Lung microvascular endothelial cell (primary cell): Measurements from ENCODE around the gene HUS1B. TPM values are rescaled to one million over a fixed set of nuclear protein-coding genes. Genes with fewer than 3 reads are reported as not detected.
"Not testable (repeated sequence)": the region's sequence is repeated elsewhere in the genome, so short reads cannot be mapped to it uniquely, and the experiment has no call there.

ENCODE experiments used
- DNase-seq, 2 donors: peaks; one replicate each; pipeline versions ENCODE4 v3.0.0 to v3.0.0-alpha.2; 2010; ENCODE audit warnings: low read depth in 2 of 2
- total RNA-seq: library from RNA; depleted of rRNA; stranded (reverse); fragments of >200 nt; gene quantifications from 2 replicates; pipeline ENCODE4 v1.2.1, GENCODE V29; 2014

Gene HUS1B
- total RNA-seq, 1 donor from 2014 or later = 0.79 TPM

DNA sequence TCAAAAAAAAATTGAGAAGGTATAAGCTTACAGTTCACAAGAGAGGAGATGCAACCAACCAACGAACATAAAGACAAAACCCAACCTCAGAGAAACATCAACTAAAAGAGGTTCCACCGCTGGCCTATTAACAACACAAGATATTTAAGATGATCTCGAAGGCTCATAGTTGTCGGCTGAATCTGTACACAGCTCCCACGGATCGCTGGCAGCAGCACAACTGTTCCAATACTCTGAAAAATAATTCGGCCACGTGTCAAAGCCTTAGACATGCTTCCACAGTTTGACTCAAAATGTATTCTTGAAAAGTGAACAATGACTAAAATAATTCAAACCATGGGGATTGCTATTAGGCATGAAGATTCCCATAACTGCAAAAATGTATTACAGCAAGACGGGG lies 22.4 kb upstream of the HUS1B start:
- DNase-seq = no peak

DNA sequence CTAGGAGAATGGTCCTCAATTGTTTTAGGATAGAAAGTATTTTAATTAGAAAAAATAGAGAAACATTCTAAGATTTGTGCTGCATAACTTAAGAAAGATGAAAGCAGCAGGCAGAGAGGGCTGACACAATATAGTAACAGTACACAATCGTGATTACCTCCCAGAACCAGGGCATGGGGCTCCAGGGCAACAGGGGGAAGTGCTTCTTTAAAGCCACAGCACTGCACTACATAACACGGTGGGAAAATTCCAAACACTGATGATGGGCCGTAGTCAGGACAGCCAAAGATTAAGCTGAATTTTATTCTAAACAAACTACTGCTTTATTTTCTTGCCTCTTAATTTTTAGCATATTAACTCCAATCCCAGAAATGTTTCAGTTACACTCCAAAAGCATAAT lies 21.6 kb upstream of the HUS1B start:
- DNase-seq = no peak

DNA sequence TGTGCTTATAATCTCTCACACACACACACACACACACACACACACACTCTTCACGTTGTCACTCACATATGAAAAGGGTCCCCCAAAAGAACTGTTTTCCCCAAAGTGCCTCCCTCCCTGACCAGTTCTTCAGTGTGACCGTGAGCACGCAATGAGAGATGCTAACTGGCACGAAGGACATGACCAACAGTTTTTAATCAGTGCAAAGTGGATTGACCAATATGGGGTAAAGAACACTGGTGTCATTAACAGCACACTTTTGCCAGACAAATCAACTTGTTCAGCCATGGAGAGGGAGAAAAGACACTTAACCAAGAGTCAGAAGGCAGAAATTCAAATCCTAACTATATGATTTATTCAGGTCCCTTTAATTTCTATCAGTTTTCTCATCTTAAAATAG lies 21.0 kb upstream of the HUS1B start:
- no peak for DNase-seq

DNA sequence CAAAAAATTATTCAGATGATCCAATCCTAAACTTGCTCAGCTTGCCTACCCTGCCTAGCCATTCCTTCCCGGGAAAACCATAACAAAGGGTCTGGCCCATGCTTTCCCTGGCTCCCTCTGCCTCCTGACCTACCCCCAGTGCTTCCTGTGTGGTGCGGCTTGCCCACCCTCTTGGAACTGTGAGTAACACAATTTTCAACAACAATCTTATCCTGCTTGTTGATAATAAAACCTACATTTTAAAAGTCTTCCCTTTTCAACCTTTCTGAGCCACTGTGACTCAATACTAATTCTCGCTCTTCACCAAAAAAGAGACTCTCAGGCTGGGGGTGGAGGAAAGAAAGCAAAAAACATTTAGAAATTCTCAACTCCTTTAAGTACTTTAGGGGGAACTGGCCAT lies 18.1 kb upstream of the HUS1B start:
- DNase-seq = peak in 1 of 2 donors; percentile 15

DNA sequence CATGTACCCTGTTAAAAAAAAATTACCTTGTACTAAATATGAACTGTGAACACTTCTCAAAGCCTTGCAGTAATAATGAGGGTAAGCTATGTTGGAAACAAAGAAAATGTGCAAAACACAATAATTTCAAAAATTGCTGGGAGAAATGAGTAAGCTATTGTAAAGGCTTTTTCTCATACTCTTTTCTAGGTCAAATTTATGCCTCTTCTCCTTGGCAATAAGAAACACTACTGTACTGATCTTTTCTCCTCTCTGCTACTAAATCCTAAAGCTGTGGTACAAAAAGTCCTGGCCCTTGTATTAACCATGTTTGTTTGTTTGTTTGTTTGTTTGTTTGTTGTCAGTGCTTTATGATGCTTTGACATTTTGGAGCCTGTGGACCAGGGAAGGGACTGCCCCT lies 17.5 kb upstream of the HUS1B start:
- DNase-seq = no peak

DNA sequence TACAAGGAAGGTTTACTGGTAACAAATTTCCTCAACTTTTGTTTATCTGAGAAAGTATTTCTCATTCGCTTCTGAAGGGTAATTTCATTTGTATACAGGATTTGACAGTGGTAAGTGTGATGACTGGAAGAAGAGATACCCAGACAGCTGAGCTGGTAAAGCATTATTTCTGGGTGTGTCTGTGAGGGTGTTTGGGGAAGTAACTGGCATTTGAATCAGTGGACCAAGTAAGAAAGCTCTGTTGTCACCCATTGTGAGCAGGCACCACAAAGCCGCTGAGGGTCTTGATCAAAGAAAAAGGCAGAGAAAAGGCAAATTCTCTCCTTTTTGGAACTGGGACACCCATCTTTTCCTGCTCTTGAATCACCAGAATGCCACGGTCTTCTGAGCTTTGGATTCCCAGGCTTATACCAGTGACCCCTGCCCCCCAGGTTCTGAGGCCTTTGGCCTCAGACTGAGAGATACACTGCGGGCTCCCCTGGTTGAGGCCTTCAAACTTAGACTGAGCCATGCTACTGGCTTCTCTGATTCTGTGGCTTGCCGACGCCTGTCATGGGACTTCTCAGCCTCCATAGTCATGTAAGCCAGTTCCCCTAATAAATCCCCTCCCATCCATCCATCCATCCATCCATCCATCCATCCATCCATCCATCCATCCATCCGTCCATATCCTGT lies 10.5 kb upstream of the HUS1B start:
- DNase-seq = no peak

DNA sequence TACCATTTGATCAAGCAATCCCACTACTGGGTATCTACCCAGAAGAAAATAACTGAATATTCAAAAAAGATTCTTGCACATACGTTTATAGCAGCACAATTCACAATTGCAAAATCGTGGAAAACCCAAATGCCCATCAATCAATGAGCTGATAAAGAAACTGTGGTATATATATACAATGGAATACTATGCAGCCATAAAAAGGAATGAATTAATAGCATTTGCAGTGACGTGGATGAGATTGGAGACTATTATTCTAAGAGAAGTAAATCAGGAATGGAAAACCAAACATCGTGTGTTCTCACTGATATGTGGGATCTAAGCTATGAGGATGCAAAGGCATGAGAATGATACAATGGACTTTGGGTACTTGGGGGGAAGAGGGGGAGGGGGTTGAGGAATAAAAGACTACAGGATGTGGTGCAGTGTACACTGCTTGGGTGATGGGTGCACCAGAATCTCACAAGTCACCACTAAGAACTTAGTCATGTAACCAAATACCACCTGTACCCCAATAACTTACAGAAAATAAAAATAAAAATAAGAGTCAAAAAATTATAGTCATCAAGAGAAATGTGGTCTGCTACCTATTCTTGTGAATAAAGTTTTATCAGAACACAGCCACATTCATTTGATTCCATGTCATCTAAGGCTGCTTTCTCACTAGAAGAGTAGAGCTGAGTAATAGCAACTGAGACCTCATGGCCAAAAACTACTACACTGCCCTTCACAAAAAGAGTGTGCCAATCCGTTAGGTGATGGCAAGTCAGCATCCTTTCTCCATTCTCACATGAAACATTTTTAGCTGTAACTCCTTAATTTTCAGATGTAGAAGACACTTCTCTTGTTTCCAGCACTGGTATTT lies 8.7 kb upstream of the HUS1B start:
- no peak for DNase-seq

DNA sequence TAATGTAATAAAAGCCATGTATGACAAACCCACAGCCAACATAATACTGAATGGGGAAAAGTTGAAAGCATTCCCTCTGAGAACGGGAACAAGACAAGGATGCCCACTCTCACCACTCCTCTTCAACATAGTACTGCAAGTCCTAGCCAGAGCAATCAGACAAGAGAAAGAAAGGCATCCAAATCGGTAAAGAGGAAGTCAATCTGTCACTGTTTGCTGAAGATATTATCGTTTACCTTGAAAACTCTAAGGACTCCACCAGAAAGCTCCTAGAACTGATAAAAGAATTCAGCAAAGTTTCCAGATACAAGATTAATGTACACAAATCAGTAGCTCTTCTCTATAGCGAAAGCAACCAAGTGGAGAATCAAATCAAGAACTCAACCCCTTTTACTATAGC lies 6.9 kb upstream of the HUS1B start:
- not testable (repeated sequence) for DNase-seq

DNA sequence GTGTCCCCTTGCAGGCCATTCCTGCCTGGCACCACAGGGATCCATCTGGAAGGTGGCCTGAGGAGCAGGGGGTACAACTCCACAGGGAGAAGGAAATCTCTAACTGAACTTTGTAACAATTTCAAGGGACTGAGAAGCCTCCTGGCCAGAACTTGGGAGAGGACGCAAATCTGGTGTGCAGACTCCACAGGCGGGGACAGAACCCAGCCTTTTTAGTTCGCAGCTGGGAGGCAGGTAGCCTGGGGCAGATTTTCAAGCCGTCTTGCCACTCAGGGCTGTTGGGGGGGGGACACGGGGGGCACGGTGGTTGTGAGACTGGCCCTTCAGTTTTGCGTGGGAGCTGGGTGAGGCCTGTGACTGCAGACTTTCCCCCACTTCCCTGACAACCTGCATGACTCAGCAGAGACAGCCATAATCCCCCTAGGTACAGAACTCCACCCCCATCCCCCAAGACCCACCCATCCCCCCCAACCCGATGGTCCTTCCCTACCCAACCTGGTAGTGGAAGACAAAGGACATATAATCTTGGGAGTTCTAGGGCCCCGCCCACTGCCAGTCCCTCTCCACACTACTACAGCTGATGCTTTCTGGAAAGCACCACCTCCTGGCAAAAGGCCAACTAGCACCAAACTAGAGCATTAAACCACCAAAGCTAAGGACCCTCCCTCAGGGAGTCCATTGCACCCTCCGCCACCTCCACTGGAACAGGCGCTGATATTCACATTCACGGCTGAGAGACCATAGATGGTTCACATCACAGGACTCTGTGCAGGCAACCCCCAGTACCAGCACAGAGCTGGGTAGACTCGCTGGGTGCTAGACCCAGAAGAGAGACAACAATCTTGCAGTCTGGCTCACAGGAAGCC lies 3.0 kb upstream of the HUS1B start:
- DNase-seq = peak in 1 of 2 donors; percentile 19

DNA sequence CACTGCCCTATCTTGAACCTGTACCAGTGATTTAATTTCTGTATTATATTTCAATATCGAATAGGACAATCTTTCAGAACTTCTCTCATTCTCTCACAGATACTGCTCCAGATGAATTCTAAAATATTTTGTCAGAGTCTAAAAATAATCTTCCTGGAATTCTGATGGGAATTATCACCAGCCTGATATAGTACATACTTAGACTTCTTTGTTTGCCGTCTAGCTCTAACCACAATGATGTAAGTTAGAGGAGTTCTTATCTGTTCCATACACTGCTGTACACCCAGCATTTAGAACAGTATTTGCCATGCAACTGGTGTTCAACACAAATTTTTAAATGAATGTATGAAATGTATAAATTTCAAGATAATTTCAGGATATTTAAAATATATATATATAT lies 1.3 kb upstream of the HUS1B start:
- peak in 1 of 2 donors; percentile 10 for DNase-seq

DNA sequence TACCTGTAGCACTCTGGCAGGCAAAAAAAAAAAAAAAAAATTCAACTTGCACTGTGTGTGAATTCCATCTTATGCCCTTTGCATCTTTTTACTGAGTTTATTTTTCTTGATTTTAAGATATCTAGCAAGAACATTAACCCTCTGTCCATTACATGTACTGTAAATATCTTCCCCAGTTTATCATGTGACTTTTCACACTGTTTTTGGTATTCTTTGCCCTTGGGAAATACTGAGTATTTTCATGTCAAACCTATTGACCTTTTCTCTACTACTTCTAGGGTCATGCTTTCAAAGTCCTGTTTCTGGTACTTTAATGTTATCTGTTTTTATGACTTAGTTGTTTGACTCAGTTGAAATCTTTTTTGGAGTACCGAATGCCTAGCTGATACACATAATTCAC lies 843 bp upstream of the HUS1B start:
- no peak for DNase-seq

DNA sequence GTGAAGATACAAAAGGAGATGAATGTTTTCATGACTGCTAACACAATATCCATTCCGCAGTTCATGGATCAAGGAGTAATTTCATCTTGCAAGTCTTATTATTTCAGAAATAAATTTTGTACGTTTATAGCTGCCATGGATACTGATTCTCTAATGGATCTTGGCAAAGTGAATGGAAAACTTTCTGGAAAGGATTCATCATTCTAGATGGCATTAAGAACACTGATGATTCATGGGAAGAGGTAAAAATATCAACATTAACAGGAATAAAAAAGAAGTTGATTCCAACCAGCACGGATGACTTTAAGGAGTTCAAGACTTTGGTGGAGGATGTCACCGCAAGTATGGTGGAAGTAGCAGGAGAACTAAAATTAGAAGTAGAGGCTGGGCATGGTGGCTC lies 2.8 kb downstream of the HUS1B start:
- peak in 1 of 2 donors; percentile 58 for DNase-seq

DNA sequence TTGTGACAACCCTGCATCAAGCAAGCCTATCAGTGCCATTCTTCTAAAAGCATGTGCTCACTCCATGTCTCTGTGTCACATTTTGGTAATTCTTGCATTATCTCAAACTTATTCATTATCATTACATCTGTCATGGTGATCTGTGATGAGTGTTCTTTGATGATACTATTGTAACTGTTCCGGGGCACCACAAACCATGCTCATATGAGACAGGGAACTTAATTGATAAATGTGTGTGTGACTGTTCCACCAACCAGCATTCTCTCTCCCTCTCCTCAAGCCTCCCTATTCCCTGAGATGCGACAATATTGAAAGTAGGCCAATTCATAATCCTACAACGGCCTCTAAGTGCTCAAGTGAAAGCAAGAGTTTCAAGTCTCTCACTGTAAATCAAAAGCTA lies 4.0 kb downstream of the HUS1B start:
- no peak for DNase-seq

DNA sequence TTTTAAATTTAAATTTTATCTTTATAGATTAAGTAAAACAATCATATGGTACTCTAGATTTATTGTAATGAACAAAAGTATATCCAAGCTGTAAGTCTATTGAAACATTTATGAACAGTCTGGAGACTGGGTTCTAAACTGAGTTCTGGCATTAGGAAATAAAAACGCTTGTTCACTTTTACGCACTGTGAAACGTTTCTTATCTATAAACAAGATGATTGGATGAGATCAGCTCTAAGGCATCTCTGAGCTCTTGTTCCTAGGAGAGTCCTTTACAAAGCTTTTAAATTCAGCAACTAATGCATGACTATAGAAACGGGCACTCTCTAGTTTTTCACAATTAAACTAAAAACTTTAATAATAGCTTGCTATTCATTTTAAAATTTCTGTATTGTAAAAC lies 6.8 kb downstream of the HUS1B start:
- no peak for DNase-seq

DNA sequence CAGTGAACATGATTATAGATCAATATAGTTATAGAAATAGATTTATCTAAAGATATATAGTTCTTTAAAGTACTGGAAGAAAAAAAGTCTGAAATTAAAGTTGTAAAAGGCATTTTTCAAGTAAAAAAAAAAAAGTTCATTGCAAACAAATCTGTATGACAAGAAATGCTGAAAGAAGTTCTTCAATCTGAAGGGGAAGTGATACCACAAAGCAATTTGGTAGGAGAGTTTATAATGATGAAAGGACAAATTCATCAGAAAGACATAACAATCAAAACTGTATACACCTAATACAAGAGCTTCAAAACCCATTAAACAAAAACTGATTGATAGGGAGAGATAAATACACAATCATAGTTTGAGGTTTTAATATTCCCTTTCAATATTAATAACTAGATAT lies 14.1 kb downstream of the HUS1B start:
- no peak for DNase-seq

DNA sequence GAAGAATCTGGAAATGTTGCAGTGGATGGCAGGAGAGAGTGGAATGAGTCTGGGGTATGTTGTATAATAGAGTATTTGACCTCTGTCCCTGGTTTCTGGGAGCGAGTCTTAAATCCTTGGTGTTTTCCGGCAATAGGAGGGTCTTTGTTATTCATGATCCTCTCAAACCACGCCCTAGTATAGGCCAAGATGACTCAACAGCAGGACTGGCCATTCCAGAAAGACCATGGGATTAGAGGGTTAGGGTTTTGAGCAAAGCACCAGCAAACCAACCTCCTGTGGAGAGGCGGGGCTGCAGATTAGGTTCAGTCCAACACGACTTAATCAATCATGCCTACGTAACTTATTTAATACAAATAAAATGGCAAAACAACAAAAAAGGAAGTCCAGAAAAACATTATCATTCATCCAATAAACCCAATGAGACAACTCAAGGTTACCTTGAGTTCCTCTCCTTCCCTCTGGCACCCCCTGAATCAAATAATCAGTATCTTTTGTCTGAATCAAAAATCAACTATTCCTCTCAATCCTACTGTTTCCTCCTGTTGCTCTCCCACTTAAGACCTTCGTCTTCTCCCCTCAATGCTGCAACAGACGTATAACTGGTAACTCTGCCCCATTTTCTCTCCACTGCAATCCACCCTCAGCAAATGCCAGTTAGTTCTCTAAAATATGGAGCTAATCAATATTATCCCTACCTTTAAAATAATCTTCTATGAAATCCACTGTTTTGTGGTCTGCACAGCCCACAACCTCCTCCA lies 15.5 kb downstream of the HUS1B start:
- DNase-seq = no peak

DNA sequence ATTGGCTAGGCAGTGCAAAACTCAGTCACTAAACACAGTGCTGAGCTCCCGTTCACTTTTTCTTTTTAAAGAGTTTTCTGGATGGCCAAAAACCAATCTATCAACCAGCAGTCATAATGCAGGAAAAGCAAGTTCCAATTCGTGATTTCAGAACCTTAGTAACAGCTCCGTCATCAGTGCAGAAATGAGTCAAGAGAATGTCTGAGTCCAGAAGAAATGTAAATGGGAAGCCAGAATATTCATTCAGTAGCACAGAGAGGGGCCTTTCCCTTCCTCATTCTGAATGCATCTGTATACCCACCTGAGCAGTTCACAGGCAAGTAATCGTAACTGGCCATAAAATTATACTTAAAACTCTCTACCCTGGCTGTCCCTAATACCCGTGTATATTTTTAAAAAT lies 20.4 kb downstream of the HUS1B start:
- DNase-seq = no peak

DNA sequence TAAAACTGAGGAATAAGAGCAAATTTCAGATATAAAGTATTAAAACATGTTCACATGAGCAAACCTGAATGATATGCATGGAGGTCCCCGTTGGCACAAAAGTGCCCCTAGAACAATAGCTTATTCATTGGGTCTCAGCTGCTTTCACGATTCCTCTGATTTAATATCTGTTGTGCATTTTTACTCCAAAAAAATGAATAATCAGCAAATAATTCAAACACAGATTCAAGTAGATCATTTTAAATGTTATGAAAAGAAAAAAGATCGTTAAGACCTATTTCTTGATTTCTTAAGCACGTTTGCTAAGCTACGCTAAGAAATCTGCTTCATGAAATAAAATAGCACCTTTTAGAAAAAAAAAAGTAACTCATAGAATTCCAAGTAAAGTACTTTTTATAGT lies 21.7 kb downstream of the HUS1B start:
- no peak for DNase-seq

DNA sequence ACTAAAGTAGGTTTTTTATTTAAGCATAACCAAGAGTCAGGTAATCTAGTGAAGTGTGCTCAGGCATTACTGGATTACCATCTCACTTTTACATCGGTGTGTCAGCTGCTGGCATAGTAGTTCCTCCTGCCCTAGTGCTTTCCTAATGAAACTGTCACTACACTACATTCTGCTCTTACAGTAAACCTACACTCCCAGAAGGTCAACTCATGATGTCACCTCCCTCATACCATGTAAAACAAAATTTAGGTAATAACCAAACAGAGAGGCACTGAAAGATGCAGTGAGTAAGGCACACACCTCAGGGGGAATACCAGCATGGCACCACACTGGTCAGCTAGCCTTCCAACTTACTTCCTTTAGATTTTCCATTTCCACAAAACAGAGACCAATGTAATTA lies 23.3 kb downstream of the HUS1B start:
- DNase-seq = no peak

DNA sequence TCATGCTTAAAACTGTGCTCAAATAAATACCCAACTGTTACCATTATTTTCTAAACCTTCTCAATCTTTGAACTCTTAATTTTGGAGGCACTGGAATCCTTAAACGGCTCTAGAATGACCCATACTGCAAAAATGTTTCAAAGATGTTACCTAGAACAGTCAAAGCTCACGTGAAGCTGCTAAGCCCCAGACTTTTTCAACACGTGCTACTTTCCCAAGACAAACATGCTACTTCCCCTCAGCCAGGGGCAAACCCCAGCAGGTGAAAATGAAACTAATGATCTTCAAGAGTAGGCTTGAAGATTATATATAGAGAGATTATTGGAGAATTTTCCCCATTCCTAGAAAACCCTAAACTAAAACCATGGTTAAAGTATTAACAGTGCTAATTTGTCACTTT lies 28.1 kb downstream of the HUS1B start:
- no peak for DNase-seq

DNA sequence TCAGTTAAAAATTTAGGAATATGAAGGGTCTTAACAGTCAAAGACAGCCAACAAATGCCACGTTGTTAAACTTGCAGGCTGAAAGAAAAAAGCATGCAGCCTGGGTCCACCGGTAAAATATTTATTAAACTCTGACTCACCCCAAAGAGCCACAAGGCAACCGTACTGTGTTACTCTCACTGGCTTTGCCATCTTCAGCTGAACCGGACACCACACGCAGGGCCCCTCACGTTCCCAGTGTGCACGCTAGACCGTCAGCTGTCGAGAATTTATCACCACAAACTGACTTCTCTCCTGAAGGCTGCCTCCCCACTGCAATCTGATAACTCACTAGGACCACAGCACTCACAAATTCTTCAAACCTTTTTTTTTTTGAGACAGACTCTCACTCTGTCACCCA lies 30.7 kb downstream of the HUS1B start:
- no peak for DNase-seq
